Urothelium cell line (cell line): Measurements from ENCODE around the gene FBXL15.
"Not testable (repeated sequence)": the region's sequence is repeated elsewhere in the genome, so short reads cannot be mapped to it uniquely, and the experiment has no call there.

ENCODE experiments used
- DNase-seq: peaks from one replicate; pipeline ENCODE4 v3.0.0; 2011; ENCODE audit warnings: low spot score, mixed read lengths
- FAIRE-seq: peaks from 2 replicates; lab custom pipeline; 2011; peaks lifted over from hg19 to GRCh38; lab: Jason Lieb, UNC

The FBXL15 gene

GRCh38 chr10:102452672-102453340, 32.2 kb downstream of the FBXL15 start:
- DNase-seq (peak; percentile 52), FAIRE-seq (no peak)

GRCh38 chr10:102453502-102453901, 32.9 kb downstream of the FBXL15 start:
- DNase-seq: no peak
- FAIRE-seq: no peak

- DNase-seq, FAIRE-seq: not testable (repeated sequence)
Observed at GRCh38 chr10:102454662-102455487, 34.2 kb downstream of the FBXL15 start.

- DNase-seq (no peak), FAIRE-seq (peak; percentile 20)
Observed at GRCh38 chr10:102455893-102456471, 35.3 kb downstream of the FBXL15 start.

- DNase-seq (no peak), FAIRE-seq (no peak)
Observed at GRCh38 chr10:102457591-102458150, 37.0 kb downstream of the FBXL15 start.

- FAIRE-seq (no peak), DNase-seq (no peak)
Observed at GRCh38 chr10:102458656-102459055, 38.0 kb downstream of the FBXL15 start.

- no peak for FAIRE-seq
Observed at GRCh38 chr10:102460836-102461186, 40.2 kb downstream of the FBXL15 start.

GRCh38 chr10:102461187-102462054, 40.8 kb downstream of the FBXL15 start:
- FAIRE-seq: no peak
- peak; percentile 99 for DNase-seq

More at GRCh38 chr10:102460836-102461186, 40.2 kb downstream of the FBXL15 start:
- DNase-seq: no peak

GRCh38 chr10:102462512-102463054, 41.9 kb downstream of the FBXL15 start:
- DNase-seq: no peak
- FAIRE-seq: no peak

GRCh38 chr10:102463983-102464382, 43.3 kb downstream of the FBXL15 start:
- DNase-seq: no peak

GRCh38 chr10:102465466-102465865, 44.8 kb downstream of the FBXL15 start:
- FAIRE-seq (no peak), DNase-seq (no peak)

More at GRCh38 chr10:102463983-102464382, 43.3 kb downstream of the FBXL15 start:
- no peak for FAIRE-seq

- no peak for DNase-seq
- no peak for FAIRE-seq
Observed at GRCh38 chr10:102467318-102467717, 46.7 kb downstream of the FBXL15 start.

GRCh38 chr10:102467971-102468438, 47.4 kb downstream of the FBXL15 start:
- FAIRE-seq: no peak
- no peak for DNase-seq

- FAIRE-seq (no peak), DNase-seq (no peak)
Observed at GRCh38 chr10:102468683-102469082, 48.0 kb downstream of the FBXL15 start.

- FAIRE-seq (no peak), DNase-seq (no peak)
Observed at GRCh38 chr10:102470579-102471546, 50.2 kb downstream of the FBXL15 start.
